RKO (cell line): Measurements from ENCODE around the gene CCDC187.
A peak's percentile ranks its signal among the peaks of the same experiment; 100 is the strongest.
"Not testable (repeated sequence)": the region's sequence is repeated elsewhere in the genome, so short reads cannot be mapped to it uniquely, and the experiment has no call there.

Experiments
- DNase-seq: peaks from one replicate; pipeline ENCODE4 v3.0.0-alpha.2; 2016; ENCODE audit warnings: low spot score

CCDC187 gene

GRCh38 chr9:136238342-136238732 is 65.6 kb downstream of the CCDC187 start:
- no peak for DNase-seq

- DNase-seq = no peak
Measured at GRCh38 chr9:136237486-136238341, 66.2 kb downstream of the CCDC187 start.

- not testable (repeated sequence) for DNase-seq
Measured at GRCh38 chr9:136236471-136237410, 67.2 kb downstream of the CCDC187 start.

GRCh38 chr9:136235709-136236455 is 68.0 kb downstream of the CCDC187 start:
- no peak for DNase-seq

GRCh38 chr9:136235171-136235570 is 68.7 kb downstream of the CCDC187 start:
- DNase-seq = no peak

GRCh38 chr9:136234597-136234996 is 69.3 kb downstream of the CCDC187 start:
- no peak for DNase-seq

GRCh38 chr9:136233868-136234267 is 70.0 kb downstream of the CCDC187 start:
- no peak for DNase-seq

- DNase-seq = no peak
Measured at GRCh38 chr9:136233411-136233810, 70.5 kb downstream of the CCDC187 start.

GRCh38 chr9:136232969-136233368 is 70.9 kb downstream of the CCDC187 start:
- DNase-seq = no peak

GRCh38 chr9:136231478-136232297 is 72.2 kb downstream of the CCDC187 start:
- no peak for DNase-seq

GRCh38 chr9:136230773-136231172 is 73.1 kb downstream of the CCDC187 start:
- DNase-seq = no peak

- DNase-seq = no peak
Measured at GRCh38 chr9:136230365-136230764, 73.5 kb downstream of the CCDC187 start.

GRCh38 chr9:136229096-136230065 is 74.5 kb downstream of the CCDC187 start:
- no peak for DNase-seq

- DNase-seq = peak; percentile 100
Measured at GRCh38 chr9:136228107-136228875, 75.6 kb downstream of the CCDC187 start.

GRCh38 chr9:136226680-136227407 is 77.0 kb downstream of the CCDC187 start:
- DNase-seq = no peak

- peak; percentile 62 for DNase-seq
Measured at GRCh38 chr9:136225748-136226679, 77.9 kb downstream of the CCDC187 start.

- no peak for DNase-seq
Measured at GRCh38 chr9:136225366-136225747, 78.5 kb downstream of the CCDC187 start.
